AG09319 (cell line): ENCODE results near the gene RSU1.

Experiments
- DNase-seq: peaks from one replicate; pipeline ENCODE4 v3.0.0-alpha.2; 2010; ENCODE audit warnings: low read depth; ENCODE audit errors: extremely low read depth
- TF ChIP-seq, protein P1 (sequence below): IDR thresholded peaks from 2 replicates; pipeline ENCODE4 v1.5.1; 2011; ENCODE audit warnings: low read depth, mild to moderate bottlenecking, inconsistent platforms, low read length, moderate library complexity

The RSU1 gene

GRCh38 chr10:16817125-16818019, at the start of gene RSU1:
Gene RSU1 (minus strand): TSS chr10:16817424. CDS start chr10:16817081, 343 bp downstream.
- peak; percentile 100 for DNase-seq
- TF ChIP-seq, protein P1, sequence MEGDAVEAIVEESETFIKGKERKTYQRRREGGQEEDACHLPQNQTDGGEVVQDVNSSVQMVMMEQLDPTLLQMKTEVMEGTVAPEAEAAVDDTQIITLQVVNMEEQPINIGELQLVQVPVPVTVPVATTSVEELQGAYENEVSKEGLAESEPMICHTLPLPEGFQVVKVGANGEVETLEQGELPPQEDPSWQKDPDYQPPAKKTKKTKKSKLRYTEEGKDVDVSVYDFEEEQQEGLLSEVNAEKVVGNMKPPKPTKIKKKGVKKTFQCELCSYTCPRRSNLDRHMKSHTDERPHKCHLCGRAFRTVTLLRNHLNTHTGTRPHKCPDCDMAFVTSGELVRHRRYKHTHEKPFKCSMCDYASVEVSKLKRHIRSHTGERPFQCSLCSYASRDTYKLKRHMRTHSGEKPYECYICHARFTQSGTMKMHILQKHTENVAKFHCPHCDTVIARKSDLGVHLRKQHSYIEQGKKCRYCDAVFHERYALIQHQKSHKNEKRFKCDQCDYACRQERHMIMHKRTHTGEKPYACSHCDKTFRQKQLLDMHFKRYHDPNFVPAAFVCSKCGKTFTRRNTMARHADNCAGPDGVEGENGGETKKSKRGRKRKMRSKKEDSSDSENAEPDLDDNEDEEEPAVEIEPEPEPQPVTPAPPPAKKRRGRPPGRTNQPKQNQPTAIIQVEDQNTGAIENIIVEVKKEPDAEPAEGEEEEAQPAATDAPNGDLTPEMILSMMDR, result no peak

DNA sequence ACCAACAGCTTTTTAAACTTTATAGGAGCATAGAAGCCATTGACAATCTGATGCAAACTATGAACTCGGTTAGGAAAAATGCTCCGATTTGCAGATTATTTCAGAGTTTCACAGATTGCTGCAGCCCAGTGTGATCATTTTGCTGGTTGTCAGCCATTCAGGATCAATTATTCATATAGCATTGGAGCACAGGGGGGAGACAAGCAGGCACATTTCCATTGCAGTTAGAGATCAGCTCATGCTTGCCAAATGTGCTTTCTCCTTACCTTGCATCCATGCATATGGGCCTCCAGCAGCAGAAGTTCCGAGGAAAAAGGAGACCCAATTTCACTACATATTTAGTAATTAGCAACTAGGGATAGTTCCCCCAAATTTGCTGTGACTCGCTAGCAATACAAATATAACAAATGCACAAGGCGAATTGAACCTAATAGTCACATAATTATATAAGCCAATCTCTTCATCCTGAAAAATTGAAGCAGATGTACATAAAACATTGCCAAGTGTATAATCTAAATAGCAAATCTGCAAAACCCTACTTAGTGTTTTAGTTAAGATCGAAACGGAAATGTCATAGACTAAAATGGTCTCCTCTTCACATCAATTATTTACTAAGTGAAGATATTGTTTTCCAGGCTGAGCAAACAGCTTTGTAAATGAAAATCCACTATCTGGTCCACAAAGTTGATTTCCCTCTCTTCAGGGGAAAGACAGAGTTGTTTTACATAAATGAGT, 49.5 kb upstream of the RSU1 start:
- TF ChIP-seq, protein P1, result no peak
- no peak for DNase-seq

DNA sequence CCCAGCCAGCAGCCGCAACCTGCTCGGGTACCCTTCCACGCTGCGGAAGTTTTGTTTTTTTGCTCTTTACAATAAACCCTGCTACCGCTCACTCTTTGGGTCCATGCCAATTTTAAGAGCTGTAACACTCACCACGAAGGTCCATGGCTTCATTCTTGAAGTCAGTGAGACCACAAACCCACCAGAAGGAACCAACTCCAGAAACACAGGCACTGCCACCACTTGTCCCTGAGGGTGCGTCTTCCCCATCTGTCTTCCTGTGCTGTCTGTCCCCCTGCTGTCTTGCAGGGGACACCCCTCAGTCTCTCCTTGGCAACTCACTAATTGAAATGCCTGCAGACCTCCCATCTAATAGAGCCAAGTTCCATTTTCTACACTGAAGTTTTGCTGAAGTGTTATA, 48.5 kb upstream of the RSU1 start:
- no peak for DNase-seq
- TF ChIP-seq, protein P1, result no peak

- no peak for DNase-seq
- TF ChIP-seq, protein P1, result no peak
Measured at GRCh38 chr10:16863766-16864165, 46.5 kb upstream of the RSU1 start.

GRCh38 chr10:16857419-16857818, 40.2 kb upstream of the RSU1 start:
- no peak for DNase-seq
- TF ChIP-seq, protein P1, result no peak

GRCh38 chr10:16856567-16856966, 39.3 kb upstream of the RSU1 start:
- no peak for DNase-seq
- TF ChIP-seq, protein P1, result no peak

- no peak for DNase-seq
- TF ChIP-seq, protein P1, result no peak
Measured at GRCh38 chr10:16856092-16856491, 38.9 kb upstream of the RSU1 start.
